Pancreas (tissue), 10 donors: Measurements from ENCODE around the gene AP5Z1. TPM values are rescaled to one million over a fixed set of nuclear protein-coding genes. Genes with fewer than 3 reads are reported as not detected.
A peak's percentile ranks its signal among the peaks of the same experiment; 100 is the strongest.

Source experiments
- ATAC-seq, 4 donors: fragments of 200-7000 bp; cut with Tn5 transposase; one replicate each; pipeline versions ENCODE4 v1.8.0 to v1.9.1; 2020; ENCODE audit warnings: mild to moderate bottlenecking in 4 of 4, moderate library complexity in 4 of 4
- DNase-seq, 6 donors: peaks; one replicate each; pipeline ENCODE4 v3.0.0-alpha.2; 2020
- FAIRE-seq: peaks from 2 replicates; lab custom pipeline; 2012; peaks lifted over from hg19 to GRCh38; lab: Jason Lieb, UNC
- H3K27ac ChIP-seq, 4 donors: fragments of 200-600 bp; sonication (generic); 1 replicate in 3 of 4; 2 replicates in 1 of 4; pipeline versions ENCODE4 v1.5.0 to v1.8.0; 2020
- H3K27me3 ChIP-seq, 4 donors: fragments of 200-600 bp; one replicate each; pipeline ENCODE4 v1.8.0; 2021
- H3K36me3 ChIP-seq, 3 donors: fragments of 200-600 bp; sonication (generic) in 1 of 3; one replicate each; pipeline versions ENCODE4 v1.5.0 to v1.8.0; 2020 to 2021
- H3K4me1 ChIP-seq, 3 donors: fragments of 200-600 bp; one replicate each; pipeline ENCODE4 v1.8.0; 2021
- H3K4me3 ChIP-seq, 4 donors: fragments of 200-600 bp; sonication (generic) in 2 of 4; one replicate each; pipeline versions ENCODE4 v1.5.0 to v1.8.0; 2020 to 2021
- H3K9me3 ChIP-seq, 4 donors: fragments of 200-600 bp; one replicate each; pipeline ENCODE4 v1.8.0; 2021
- WGBS, 2 donors: extraction: QIAGEN DNeasy Blood & Tissue Kit; methylation state at CpG; one replicate each; pipeline ENCODE4 v1.1.7; 2013; 5-methylcytosine and 5-hydroxymethylcytosine counted together
- intact Hi-C, 3 donors: fragments of 100-400 bp; cut with DNase I; formaldehyde crosslinking; loops; one replicate each; pipeline versions ENCODE4 v1.11.1 to v1.14.2; 2022
- polyA plus RNA-seq, 2 donors: library from polyadenylated mRNA; stranded (reverse); fragments of 200-250 nt; gene quantifications; one replicate each; pipeline ENCODE4 v1.2.3, GENCODE V29; 2013
- total RNA-seq, 6 donors: library from RNA; stranded (reverse); fragmentation: NEBNext Ultra II Directional in 4 of 6; extraction: Animal tissue kit (Norgen Biotek cat#: 25700) in 4 of 6; gene quantifications; one replicate each; pipeline versions ENCODE4 v1.2.1 to v1.2.4, GENCODE V29; 2021 to 2023
- TF ChIP-seq, protein P1 (sequence below), 4 donors: fragments of 200-600 bp; sonication (generic) in 3 of 4; IDR thresholded peaks; one replicate each; pipeline versions ENCODE4 v1.5.0 to v1.8.0; 2021; ENCODE audit warnings: antibody characterized with exemption in 4 of 4
- donor health status: healthy with polysubstance abuse.
- donor health status: DM: no; HTN: no; CAD: no; lungs with moderate emphysema.
- donor health status: DM: no; HTN: no; CAD: no.
- donor health status: control.
- donor health status: control.
- donor health status: Bipolar disorder and iron deficiency.
- donor health status: DM: yes; HTN: yes; CAD: no.
- donor health status: DM: no; HTN: no; CAD: no.
- donor health status: DM: no; HTN: no; CAD: no.
- donor health status: DM: yes; HTN: yes; CAD: no.

AP5Z1 gene
- total and polyA plus RNA-seq, 8 donors: 12.8 to 81.2 (median 18.3) TPM

DNA sequence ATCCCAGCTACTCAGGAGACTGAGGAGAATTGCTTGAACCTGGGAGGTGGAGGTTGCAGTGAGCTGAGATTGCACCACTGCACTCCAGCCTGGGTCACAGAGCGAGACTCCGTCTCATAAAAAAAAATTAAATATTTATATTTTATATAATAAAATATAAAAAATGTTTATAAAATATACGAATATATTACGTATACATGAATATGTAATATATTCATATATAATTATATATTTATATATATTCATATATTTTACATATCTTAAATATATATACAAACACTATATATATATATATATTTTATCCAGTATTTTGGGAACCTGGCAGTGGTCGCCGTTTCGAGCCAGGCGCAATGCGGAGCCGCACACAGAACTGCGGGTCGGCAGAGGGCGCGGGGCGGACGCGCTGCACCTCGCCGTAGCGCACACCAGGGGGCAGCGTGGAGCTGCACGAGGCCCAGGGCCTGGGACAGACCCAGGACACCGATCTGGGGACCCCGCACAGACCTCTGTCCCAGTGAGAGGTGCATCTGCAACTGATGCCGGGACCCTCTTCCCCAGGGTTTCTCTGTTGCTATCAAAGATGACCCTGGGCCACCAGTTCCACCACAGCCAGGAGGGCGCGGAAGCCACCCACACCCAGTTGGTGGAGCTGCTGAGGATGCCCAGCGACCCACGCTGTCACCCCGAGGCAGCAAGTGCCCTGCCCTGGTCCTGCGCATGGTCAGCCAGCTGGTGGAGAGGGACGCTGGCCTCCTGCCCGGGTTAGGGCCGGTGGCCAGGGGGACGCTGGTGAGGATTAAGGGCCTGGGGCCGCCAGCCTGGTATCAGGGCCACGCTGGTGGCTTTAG, 22.7 kb downstream of the AP5Z1 start:
- FAIRE-seq: no peak
- WGBS, 2 donors: 30 to 33% methylated on average over 37 of the region's 37 CpGs

DNA sequence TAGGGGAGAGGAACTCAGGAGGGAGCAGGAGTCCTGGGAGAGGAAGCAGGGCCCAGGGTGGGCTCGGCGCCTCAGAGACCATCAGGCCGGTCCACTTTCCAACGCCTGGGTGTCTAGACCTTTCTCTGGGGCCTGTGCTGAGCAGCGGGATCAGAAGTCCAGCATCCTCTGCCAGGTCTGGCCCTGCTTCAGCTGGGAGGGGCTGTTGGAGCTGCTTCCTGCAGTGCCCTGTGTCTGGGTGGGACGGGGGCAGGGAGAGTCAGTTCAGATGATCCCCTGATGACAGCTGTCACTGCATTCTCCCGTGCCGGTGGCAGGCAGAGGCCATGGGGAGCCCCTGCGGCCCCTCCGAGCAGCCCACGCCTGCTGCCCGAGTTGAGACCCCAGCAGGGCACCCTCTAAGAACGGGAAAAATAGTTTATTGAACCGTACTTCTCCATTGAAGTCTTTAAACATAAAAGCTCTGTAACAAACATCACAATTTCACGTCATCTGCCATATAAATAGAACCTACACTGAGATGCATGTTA, 23.3 kb downstream of the AP5Z1 start:
- ATAC-seq: peak in 1 of 4 donors; percentile 5
- H3K27ac ChIP-seq: no peak overlapping the region
- no peaks in the 10 kb centered on the region for H3K4me1 ChIP-seq
- peak in 3 of 6 donors; percentile 11 to 56 (median 49) for DNase-seq
- TF ChIP-seq, protein P1, sequence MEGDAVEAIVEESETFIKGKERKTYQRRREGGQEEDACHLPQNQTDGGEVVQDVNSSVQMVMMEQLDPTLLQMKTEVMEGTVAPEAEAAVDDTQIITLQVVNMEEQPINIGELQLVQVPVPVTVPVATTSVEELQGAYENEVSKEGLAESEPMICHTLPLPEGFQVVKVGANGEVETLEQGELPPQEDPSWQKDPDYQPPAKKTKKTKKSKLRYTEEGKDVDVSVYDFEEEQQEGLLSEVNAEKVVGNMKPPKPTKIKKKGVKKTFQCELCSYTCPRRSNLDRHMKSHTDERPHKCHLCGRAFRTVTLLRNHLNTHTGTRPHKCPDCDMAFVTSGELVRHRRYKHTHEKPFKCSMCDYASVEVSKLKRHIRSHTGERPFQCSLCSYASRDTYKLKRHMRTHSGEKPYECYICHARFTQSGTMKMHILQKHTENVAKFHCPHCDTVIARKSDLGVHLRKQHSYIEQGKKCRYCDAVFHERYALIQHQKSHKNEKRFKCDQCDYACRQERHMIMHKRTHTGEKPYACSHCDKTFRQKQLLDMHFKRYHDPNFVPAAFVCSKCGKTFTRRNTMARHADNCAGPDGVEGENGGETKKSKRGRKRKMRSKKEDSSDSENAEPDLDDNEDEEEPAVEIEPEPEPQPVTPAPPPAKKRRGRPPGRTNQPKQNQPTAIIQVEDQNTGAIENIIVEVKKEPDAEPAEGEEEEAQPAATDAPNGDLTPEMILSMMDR (IDR thresholded peaks at IDR 0.05): no peak
- 68 to 87% methylated on average over 15 of the region's 15 CpGs for WGBS, 2 donors
- H3K4me3 ChIP-seq: no peak overlapping the region
- FAIRE-seq: no peak
- intact Hi-C loops: loop anchor here in 1 of 3 donors (5.0 kb wide), 1 partner anchor 284 kb away; no protein-coding TSS in a partner anchor
- no peaks in the 10 kb centered on the region for H3K36me3 ChIP-seq
- no peaks in the 10 kb centered on the region for H3K9me3 ChIP-seq
- no peaks in the 10 kb centered on the region for H3K27me3 ChIP-seq

More for the DNA sequence above, 22.7 kb downstream of the AP5Z1 start:
- DNase-seq (peak in 4 of 6 donors; percentile 59 to 86 (median 68)), ATAC-seq (peak; percentile 68 to 93 (median 86))
- Histone ChIP-seq H3K4me1 (no peaks in the 10 kb centered on the region), H3K36me3 (no peaks in the 10 kb centered on the region), H3K27me3 (no peaks in the 10 kb centered on the region), H3K9me3 (no peaks in the 10 kb centered on the region), H3K27ac (no peak overlapping the region), H3K4me3 (no peak overlapping the region)
- intact Hi-C loops: loop anchor here in 1 of 3 donors (5.0 kb wide), 1 partner anchor 284 kb away; no protein-coding TSS in a partner anchor
- TF ChIP-seq, protein P1 (IDR thresholded peaks at IDR 0.05): peak; percentile 62 to 81 (median 76)

DNA sequence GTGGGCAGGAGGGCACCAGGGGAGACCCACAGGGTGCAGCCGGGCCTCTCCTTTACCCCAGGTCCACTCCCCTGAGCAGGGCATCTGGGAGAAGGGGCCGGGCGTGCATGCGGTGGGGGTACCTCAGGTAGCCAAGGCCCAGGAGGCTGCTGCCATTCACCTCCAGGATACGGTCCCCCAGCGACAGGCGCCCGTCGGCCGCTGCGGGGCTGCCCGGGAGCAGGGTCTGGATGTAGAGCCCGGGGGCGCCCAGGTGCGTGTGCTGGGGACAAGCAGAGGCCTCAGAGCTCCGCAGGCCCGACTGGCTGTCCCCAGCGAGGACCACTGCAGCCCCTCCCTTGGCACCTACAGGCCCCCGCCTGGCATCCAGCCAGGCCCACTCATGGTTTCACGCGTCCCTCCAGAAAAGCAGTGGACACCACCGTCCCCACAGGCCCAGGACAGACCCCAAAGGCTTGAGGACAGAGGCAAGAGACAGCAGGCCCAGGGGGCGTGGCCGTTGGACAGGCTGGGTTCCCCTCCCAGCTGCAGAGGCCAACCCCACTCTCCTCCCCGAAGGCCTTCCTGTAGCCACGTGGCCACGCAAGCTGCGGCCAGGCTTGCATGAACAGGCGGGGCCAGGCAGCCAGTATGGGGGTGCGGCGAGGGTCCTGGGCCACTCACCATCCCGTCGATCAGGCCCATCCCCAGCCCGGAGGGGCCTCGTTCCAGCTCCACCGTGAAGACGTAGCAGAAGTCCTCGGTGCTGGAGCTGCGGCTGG, 24.3 kb downstream of the AP5Z1 start:
- no peaks in the 10 kb centered on the region for H3K27me3 ChIP-seq
- no peaks in the 10 kb centered on the region for H3K36me3 ChIP-seq
- ATAC-seq (no peak), FAIRE-seq (no peak), DNase-seq (peak in 3 of 6 donors; percentile 34 to 85 (median 57))
- TF ChIP-seq, protein P1 (IDR thresholded peaks at IDR 0.05): no peak
- no peak overlapping the region for H3K27ac ChIP-seq
- no peaks in the 10 kb centered on the region for H3K9me3 ChIP-seq
- no peak overlapping the region for H3K4me3 ChIP-seq
- WGBS, 2 donors: 69 to 84% methylated on average over 38 to 39 of the region's 39 CpGs
- H3K4me1 ChIP-seq: no peaks in the 10 kb centered on the region
- intact Hi-C loops: loop anchor here in 2 of 3 donors (5.0 to 10.0 kb wide), 2 partner anchors 283 to 285 kb away; no protein-coding TSS in a partner anchor

DNA sequence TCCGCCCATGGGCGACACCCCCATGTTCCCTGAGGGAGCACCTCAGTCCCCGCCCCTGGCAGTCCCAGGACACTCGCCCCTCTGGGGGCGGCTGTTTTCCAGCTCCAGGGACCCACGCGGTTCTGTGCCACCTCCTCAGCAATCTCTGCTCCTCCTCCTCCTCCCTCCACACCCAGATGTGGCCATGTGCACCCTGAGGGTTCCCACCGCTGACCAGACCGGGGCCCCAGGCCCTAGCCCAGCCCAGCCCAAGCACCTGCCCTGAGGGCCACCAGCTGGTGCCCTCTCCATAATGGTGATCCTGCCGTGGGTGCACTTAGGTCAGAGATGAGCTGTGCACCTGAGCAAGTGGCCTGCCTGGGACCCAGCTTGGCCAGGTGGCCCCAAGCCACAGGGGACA, 25.1 kb downstream of the AP5Z1 start:
- WGBS, 2 donors: 71 to 88% methylated on average over 10 of the region's 10 CpGs
- intact Hi-C loops: loop anchor here in 1 of 3 donors (10.0 kb wide), 1 partner anchor 284 kb away; no protein-coding TSS in a partner anchor
- FAIRE-seq: no peak

More for the DNA sequence above, 25.1 kb downstream of the AP5Z1 start:
- H3K36me3 ChIP-seq: no peaks in the 10 kb centered on the region
- TF ChIP-seq, protein P1 (IDR thresholded peaks at IDR 0.05): no peak
- H3K27ac ChIP-seq: no peak overlapping the region
- H3K9me3 ChIP-seq: no peaks in the 10 kb centered on the region
- H3K27me3 ChIP-seq: no peaks in the 10 kb centered on the region
- no peak overlapping the region for H3K4me3 ChIP-seq
- DNase-seq (peak in 2 of 6 donors; percentile 8 to 64), ATAC-seq (no peak)
- H3K4me1 ChIP-seq: no peaks in the 10 kb centered on the region
